Left cardiac atrium (tissue), 4 donors: ENCODE data around the gene PIK3AP1. TPM values are rescaled to one million over a fixed set of nuclear protein-coding genes. Genes with fewer than 3 reads are reported as not detected.
"Not testable (repeated sequence)": the region's sequence is repeated elsewhere in the genome, so short reads cannot be mapped to it uniquely, and the experiment has no call there.

Experiments
- ATAC-seq, 2 donors: fragments of 200-7000 bp; cut with Tn5 transposase; one replicate each; pipeline ENCODE4 v1.9.1; 2020; ENCODE audit warnings: mild to moderate bottlenecking in 2 of 2, moderate library complexity in 2 of 2
- DNase-seq: peaks from one replicate; pipeline ENCODE4 v3.0.0-alpha.2; 2020
- intact Hi-C, 2 donors: fragments of 100-400 bp; cut with DNase I; formaldehyde crosslinking; loops; one replicate each; pipeline versions ENCODE4 v1.14.1 to v1.15.1; 2022 to 2023
- long read RNA-seq: library from polyadenylated mRNA; unstranded; transcript quantifications from one replicate; pipeline ENCODE4 v2.0.0, GENCODE V29; 2021
- total RNA-seq, 2 donors: library from RNA; stranded (reverse); fragmentation: NEBNext Ultra II Directional; extraction: Animal tissue kit (Norgen Biotek cat#: 25700); gene quantifications; one replicate each; pipeline ENCODE4 v1.2.1, GENCODE V29; 2021
- donor health status: DM: no; HTN: yes; CAD: no.
- donor health status: DM: no; HTN: yes; CAD: no; lungs with severe emphysema.
- donor health status: DM: yes; HTN: yes; CAD: no.
- donor health status: Dilated cardiomyopathy.

PIK3AP1 gene
- 10 to 100 TPM in 1 of 2 donors, 1 to 10 TPM in 1; 5.1 to 10.5 TPM for total RNA-seq
- long read RNA-seq, partial matches to known transcripts = 1 of 1 reads
- long read RNA-seq, other reads (novel, unspliced or antisense) = 0 of 1 reads

GRCh38 chr10:96720422-96721206 is at the start of gene PIK3AP1:
PIK3AP1 (minus strand) TSS chr10:96720514; CDS start chr10:96720394, 120 bp downstream.
- intact Hi-C loops = no loop called here
- ATAC-seq (peak; percentile 86 to 91), DNase-seq (peak; percentile 60)

DNA sequence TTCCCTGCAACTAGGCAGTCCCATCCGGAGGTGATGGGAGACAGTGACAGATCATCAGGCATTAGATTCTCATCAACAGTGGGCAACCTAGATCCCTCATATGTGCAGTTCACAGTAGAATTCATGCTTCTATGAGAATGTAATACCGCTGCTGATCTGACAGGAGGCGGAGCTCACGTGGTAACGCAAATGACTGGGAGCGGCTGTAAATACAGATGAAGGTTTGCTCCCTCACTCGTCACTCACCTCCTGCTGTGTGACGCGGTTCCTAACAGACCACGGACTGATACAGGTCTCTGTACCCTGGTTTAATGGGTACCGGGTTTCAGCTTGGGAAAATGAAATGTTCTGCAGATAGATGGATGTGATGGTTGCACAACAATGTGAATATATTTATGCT is 47.8 kb upstream of the PIK3AP1 start:
- DNase-seq (no peak), ATAC-seq (no peak)
- intact Hi-C loops = loop anchor here in 1 of 2 donors (5.0 kb wide), 1 partner anchor 259 kb away; no protein-coding TSS in a partner anchor

DNA sequence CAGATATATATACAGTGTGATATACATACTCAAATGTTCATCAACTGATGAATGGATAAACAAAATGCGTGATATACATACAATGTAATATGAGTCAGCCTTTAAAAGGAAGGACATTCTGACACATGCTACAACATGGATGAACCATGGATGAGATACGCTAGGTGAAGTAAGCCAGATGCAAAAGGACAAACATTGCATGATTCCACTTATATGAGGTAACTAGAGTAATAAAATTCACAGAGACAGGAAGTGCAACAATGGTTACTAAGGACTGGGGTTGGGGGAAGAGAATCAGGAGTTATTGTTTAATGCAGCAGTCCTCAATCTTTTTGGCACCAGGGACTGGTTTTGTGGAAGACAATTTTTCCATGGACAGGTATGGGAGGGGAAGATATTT is 47.3 kb upstream of the PIK3AP1 start:
- intact Hi-C loops = loop anchor here in 1 of 2 donors (5.0 kb wide), 1 partner anchor 260 kb away; no protein-coding TSS in a partner anchor
- ATAC-seq (no peak), DNase-seq (no peak)

- peak; percentile 71 for DNase-seq
- peak; percentile 53 to 77 for ATAC-seq
- intact Hi-C loops = loop anchor here in 1 of 2 donors (5.0 kb wide), 1 partner anchor 262 kb away; no protein-coding TSS in a partner anchor
Measured at GRCh38 chr10:96765406-96766240, 45.3 kb upstream of the PIK3AP1 start.

- DNase-seq (no peak), ATAC-seq (no peak)
- intact Hi-C loops = loop anchor here in 1 of 2 donors (5.0 kb wide), 1 partner anchor 263 kb away; no protein-coding TSS in a partner anchor
Measured at GRCh38 chr10:96764425-96765060, 44.2 kb upstream of the PIK3AP1 start.

DNA sequence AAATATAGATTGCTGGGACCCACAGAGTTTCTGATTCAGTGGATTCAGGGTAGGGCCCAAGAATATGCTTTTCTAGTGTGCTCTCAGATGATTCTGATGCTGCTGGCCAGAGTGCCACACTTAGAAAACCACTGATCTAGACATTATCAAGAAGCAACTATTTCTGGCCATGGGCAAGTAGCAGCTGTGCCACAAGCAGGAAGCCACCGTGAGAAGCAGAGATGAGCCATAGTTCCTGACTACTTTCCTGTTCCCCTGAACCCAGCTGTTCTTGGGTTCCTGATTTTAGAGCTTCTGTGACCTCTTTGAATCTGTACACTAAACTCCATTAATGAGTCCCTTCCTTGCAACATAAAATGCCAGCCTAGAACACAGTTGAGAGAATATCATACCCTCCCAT is 38.1 kb upstream of the PIK3AP1 start:
- peak; percentile 44 to 64 for ATAC-seq
- DNase-seq = peak; percentile 21
- intact Hi-C loops = no loop called here

DNA sequence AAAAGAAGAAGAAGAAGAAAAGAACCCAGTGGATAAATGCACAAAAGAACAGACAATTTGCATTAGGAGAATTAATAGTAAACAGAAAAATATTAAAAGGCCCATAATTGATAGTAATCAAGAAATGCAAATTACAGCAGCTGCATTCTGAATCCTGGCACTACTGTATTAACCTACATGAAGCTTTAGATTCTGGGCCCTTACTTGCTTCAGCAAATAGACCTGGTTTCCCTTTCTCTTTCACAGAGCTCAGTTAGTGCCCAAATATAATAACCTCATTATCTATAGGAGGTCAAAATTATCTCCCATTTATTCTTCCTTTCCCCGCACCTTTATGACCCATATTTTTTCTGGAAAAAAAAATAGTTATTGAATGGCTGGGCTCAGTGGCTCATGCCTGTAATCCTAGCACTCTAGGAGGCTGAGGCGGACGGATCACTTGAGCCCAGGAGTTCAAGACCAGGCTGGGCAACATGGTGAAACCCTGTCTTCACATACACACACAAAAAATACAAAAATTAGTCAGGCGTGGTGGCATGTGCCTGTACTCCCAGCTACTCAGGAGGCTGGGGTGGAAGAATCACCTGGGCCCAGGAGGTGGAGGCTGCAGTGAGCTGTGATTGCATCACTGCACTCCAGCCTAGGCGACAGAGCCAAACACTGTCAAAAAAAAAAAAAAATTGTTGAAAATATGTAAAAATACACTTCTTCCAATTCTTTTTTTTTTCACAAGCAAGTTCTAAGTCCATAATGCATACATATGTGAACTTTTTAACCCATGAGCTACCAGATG is 36.0 kb upstream of the PIK3AP1 start:
- no peak for DNase-seq
- no peak for ATAC-seq
- intact Hi-C loops = no loop called here

DNA sequence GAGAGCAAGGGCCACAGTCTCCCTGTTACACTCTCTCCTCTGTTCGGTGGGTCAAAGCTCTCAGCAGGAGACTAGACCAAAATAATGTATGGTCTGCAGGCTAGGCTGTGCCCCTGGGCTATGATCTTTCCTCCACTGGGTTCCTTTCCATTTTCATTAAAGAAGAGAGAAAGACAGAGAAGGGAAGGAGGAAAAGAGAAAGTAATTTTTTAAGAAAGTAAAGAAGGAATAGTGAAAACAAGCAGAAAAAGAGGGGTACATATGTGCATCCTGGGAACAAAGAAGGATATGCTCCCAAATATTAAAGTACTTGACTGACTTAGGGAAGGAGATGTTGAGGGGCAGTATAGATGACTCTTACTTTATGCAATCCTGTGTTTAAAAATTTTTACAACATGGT is 33.6 kb upstream of the PIK3AP1 start:
- DNase-seq (no peak), ATAC-seq (no peak)
- intact Hi-C loops = no loop called here

DNA sequence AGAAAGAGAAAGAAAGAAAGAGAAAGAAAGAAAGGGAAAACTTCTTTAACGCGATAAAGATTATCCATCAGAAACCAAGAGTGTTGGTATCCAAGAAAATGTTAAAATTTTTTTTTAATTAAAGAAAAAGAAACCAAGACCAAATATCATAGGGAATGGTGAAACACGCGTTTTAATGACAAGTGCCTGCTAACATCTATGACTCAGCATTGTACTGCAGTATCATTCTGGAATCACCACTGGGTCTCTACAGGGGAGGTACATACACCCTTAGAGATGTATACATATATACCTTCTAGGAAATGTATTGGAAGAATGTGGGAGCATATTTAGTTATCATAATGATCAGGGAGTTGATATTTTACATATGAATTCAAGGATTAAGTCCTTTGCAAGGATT is 32.1 kb upstream of the PIK3AP1 start:
- intact Hi-C loops = no loop called here

GRCh38 chr10:96750316-96750715 is 30.0 kb upstream of the PIK3AP1 start:
- intact Hi-C loops, DNase-seq, ATAC-seq: not testable (repeated sequence)

More for the DNA sequence above, 32.1 kb upstream of the PIK3AP1 start:
- DNase-seq (no peak), ATAC-seq (no peak)

GRCh38 chr10:96747734-96748550 is 27.6 kb upstream of the PIK3AP1 start:
- intact Hi-C loops = loop anchor here in 1 of 2 donors (10.0 kb wide), 1 partner anchor 353 kb away; no protein-coding TSS in a partner anchor
- no peak for ATAC-seq

GRCh38 chr10:96746503-96746902 is 26.2 kb upstream of the PIK3AP1 start:
- intact Hi-C loops = loop anchor here in 1 of 2 donors (10.0 kb wide), 1 partner anchor 352 kb away; no protein-coding TSS in a partner anchor
- no peak for ATAC-seq

More at GRCh38 chr10:96747734-96748550, 27.6 kb upstream of the PIK3AP1 start:
- DNase-seq = no peak

DNA sequence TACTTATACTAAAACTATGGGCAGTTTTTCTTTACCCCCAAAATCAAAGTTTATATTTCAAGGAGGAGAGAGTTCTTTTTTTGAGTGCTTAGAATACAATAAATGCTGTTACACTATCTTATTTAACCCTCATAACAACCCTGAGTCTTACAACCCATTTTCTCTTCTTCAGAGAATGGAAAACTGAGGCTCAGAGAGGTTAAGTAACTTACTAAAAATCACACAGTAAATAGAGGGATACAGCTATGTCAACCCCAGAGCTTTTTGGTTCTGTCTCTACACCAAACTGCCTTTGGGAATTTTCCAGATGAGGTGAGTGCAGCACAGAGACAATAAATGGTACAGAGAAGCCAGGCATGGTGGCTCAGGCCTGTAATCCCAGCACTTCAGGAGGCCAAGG is 25.6 kb upstream of the PIK3AP1 start:
- intact Hi-C loops = loop anchor here in 1 of 2 donors (10.0 kb wide), 1 partner anchor 351 kb away; no protein-coding TSS in a partner anchor
- DNase-seq (no peak), ATAC-seq (no peak)

More at GRCh38 chr10:96746503-96746902, 26.2 kb upstream of the PIK3AP1 start:
- DNase-seq = no peak

GRCh38 chr10:96743988-96744585 is 23.8 kb upstream of the PIK3AP1 start:
- ATAC-seq = peak in 1 of 2 donors; percentile 25
- no peak for DNase-seq
- intact Hi-C loops = loop anchor here in 1 of 2 donors (10.0 kb wide), 1 partner anchor 349 kb away; no protein-coding TSS in a partner anchor

GRCh38 chr10:96741557-96741956 is 21.2 kb upstream of the PIK3AP1 start:
- ATAC-seq, DNase-seq: not testable (repeated sequence)
- intact Hi-C loops = loop anchor here in 1 of 2 donors (10.0 kb wide), 1 partner anchor 347 kb away; no protein-coding TSS in a partner anchor

DNA sequence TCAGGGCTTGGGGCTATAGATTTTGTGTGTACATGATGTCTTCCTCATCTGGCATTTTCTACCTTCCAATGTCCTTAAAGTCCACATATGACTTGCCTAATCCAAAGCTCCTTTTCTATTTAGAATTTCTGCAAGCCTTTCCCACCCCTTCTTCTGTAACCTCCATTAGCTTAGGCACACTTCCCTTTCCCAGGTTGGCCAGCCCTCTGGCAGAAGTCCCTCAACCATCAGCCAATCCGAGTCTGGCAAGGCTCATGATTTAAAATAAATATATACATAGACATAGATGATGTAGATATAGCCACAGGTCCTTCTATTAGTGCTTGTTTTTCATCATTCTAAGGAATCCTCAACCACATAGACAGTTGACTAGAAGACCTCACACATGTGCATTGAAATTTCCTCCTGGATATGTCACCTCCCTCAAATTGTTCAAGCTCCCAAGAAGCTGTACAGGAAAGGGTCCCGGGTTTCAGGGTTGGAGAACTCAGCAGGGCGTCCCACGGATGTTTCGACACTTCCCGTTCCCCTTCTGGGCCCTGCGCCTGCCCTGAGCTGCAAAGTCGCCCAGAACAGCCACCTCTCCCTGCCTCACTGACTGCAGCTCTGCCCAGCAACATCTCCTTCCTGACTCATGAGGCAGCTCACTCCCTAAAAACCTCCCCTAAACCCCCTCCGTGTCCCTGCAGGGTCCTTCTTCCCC is 20.4 kb upstream of the PIK3AP1 start:
- DNase-seq = peak; percentile 63
- intact Hi-C loops = loop anchor here in 1 of 2 donors (10.0 kb wide), 1 partner anchor 346 kb away; no protein-coding TSS in a partner anchor
- peak; percentile 59 to 91 for ATAC-seq
